ENCODE results near the gene TMEM132D. TPM values are rescaled to one million over a fixed set of nuclear protein-coding genes. Genes with fewer than 3 reads are reported as not detected.

Gene TMEM132D
- total and polyA plus RNA-seq, 2 donors from 2014 or later = 0.13 TPM; not detected in 1

DNA sequence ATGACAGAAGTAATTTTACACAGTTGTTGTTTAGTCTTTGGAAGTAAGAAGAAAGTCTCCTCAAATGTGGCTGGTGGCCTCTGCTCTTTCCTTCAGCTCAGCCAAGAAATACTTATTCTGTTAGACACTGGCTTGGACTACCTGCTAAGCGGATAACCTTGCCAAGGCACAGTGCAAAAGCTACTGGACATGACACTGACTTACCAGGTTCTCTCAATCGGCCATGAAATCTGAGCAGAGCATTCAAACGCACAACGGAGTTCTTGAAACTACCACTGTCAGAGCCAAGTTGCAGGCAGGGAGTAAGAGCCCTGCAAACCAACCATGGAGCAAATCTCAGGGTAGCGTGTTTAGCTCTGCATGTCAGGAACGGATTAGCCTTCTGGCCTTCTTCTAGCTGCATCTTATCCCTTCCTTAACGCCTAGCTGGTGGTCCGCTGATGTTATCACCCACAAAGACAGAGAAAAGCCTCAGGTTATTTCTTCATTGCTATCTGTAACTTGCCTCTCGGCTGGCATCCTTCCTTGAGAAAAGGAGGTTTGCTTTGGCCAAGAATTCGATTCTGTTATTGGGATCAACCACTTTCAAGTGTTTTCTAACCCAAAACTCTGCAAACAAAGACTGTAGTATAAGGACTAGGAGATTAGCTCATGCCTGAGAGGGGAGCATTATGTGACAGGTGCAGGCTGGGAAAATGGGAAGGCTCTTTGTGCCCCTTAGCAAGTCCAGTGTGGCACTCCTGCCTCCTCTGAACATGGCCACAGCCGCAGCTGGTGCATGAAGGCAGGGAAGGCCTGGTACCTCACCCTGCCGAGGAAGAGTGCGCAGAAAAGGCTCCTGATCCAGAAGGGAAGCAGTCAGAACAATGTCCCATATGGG, 827.1 kb downstream of the TMEM132D start:
- Histone ChIP-seq H3K9ac (ENCODE audit: low read length in 3 of 3) (no peak overlapping the region), H3K36me3 (ENCODE audit: control insufficient read depth in 2 of 3, insufficient read depth in 3 of 3, low read length in 3 of 3) (no peaks in the 10 kb centered on the region), H3K27ac (ENCODE audit: low read depth in 2 of 2, low read length in 2 of 2) (no peak overlapping the region), H3K27me3 (ENCODE audit: control insufficient read depth, insufficient read depth, low read length) (no peaks in the 10 kb centered on the region), H3K4me3 (ENCODE audit: low read length in 3 of 3) (no peak overlapping the region), H3K4me1 (ENCODE audit: control insufficient read depth in 2 of 3, insufficient read depth in 2 of 3, low read depth in 1 of 3, low read length in 3 of 3) (no peaks in the 10 kb centered on the region), H3K9me3 (ENCODE audit: control insufficient read depth in 2 of 3, insufficient read depth in 1 of 3, low read length in 3 of 3) (no peaks in the 10 kb centered on the region)
- no peak for FAIRE-seq
- DNase-seq = no peak
- intact Hi-C loops (cut with DNase I) = no loop called here
- TF ChIP-seq, protein P1, sequence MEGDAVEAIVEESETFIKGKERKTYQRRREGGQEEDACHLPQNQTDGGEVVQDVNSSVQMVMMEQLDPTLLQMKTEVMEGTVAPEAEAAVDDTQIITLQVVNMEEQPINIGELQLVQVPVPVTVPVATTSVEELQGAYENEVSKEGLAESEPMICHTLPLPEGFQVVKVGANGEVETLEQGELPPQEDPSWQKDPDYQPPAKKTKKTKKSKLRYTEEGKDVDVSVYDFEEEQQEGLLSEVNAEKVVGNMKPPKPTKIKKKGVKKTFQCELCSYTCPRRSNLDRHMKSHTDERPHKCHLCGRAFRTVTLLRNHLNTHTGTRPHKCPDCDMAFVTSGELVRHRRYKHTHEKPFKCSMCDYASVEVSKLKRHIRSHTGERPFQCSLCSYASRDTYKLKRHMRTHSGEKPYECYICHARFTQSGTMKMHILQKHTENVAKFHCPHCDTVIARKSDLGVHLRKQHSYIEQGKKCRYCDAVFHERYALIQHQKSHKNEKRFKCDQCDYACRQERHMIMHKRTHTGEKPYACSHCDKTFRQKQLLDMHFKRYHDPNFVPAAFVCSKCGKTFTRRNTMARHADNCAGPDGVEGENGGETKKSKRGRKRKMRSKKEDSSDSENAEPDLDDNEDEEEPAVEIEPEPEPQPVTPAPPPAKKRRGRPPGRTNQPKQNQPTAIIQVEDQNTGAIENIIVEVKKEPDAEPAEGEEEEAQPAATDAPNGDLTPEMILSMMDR (IDR thresholded peaks at IDR 0.05; ENCODE audit: borderline replicate concordance, extremely low read depth, insufficient read depth) = no peak

DNA sequence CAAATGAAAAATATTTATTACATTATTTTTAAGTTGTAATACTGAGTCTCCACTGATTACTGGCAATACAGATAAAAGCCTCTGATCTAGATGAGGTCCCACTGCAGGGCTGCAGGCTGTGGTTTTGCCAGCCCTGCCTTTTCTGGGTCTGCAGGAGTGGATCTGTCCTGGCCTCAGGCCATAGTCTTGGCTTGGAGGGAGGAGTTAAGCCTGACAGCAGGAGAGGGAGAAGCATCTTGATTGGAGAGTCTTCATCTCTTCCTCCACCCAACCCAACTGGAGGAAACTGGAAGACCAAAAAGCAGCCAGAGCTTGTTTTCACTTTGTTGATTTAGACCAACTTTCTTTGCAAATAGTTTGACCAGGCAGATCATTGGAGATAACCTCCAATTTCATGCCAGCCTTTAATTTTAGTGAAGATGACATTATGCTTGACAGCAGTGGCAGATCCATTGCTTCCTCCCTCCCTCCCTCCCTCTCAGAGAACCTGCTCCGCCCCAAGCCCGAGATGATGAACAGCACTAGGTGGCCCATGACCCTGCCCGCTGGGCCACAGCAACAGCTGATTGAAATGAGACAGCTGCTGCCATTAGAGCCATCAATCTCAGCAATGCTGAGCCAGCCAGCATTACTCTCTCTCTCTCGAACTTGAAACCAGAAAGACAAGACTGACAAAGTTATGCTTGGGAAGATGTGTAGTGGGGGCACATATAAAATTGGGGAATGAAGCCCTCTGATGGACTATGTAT, 828.2 kb downstream of the TMEM132D start:
- DNase-seq (peak in 4 of 5 donors; percentile 51 to 60 (median 56)), FAIRE-seq (no peak)
- Histone ChIP-seq H3K4me3 (ENCODE audit: low read length in 3 of 3) (no peak overlapping the region), H3K36me3 (ENCODE audit: control insufficient read depth in 2 of 3, insufficient read depth in 3 of 3, low read length in 3 of 3) (no peaks in the 10 kb centered on the region), H3K4me1 (ENCODE audit: control insufficient read depth in 2 of 3, insufficient read depth in 2 of 3, low read depth in 1 of 3, low read length in 3 of 3) (no peaks in the 10 kb centered on the region), H3K9me3 (ENCODE audit: control insufficient read depth in 2 of 3, insufficient read depth in 1 of 3, low read length in 3 of 3) (no peaks in the 10 kb centered on the region), H3K27ac (ENCODE audit: low read depth in 2 of 2, low read length in 2 of 2) (no peak overlapping the region), H3K27me3 (ENCODE audit: control insufficient read depth, insufficient read depth, low read length) (no peaks in the 10 kb centered on the region), H3K9ac (ENCODE audit: low read length in 3 of 3) (no peak overlapping the region)
- TF ChIP-seq, protein P1 (IDR thresholded peaks at IDR 0.05; ENCODE audit: borderline replicate concordance, extremely low read depth, insufficient read depth) = no peak
- intact Hi-C loops (cut with DNase I) = no loop called here

DNA sequence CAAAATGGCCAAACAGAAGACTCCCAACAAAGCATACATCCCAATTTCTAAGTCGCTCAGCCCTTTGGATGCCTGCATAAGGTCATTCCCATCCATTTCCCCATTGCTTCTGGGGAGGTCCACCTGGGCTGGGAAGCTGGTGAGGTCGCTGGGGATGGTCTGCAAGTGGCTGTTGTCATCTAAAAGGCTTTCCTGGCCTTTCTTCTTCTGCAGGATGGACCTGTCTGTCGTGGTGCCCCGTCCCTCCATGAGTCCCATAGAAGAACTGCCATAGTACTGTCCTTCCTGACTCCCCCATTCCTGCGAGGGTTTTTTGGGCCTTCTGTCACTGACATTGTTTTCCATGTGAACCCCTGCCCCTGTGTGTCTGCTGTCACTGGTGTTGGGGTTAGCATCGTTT, 829.4 kb downstream of the TMEM132D start:
- Histone ChIP-seq H3K4me1 (ENCODE audit: control insufficient read depth in 2 of 3, insufficient read depth in 2 of 3, low read depth in 1 of 3, low read length in 3 of 3) (no peaks in the 10 kb centered on the region), H3K4me3 (ENCODE audit: low read length in 3 of 3) (no peak overlapping the region), H3K36me3 (ENCODE audit: control insufficient read depth in 2 of 3, insufficient read depth in 3 of 3, low read length in 3 of 3) (no peaks in the 10 kb centered on the region), H3K9me3 (ENCODE audit: control insufficient read depth in 2 of 3, insufficient read depth in 1 of 3, low read length in 3 of 3) (no peaks in the 10 kb centered on the region), H3K27ac (ENCODE audit: low read depth in 2 of 2, low read length in 2 of 2) (no peak overlapping the region), H3K27me3 (ENCODE audit: control insufficient read depth, insufficient read depth, low read length) (no peaks in the 10 kb centered on the region), H3K9ac (ENCODE audit: low read length in 3 of 3) (no peak overlapping the region)
- FAIRE-seq (no peak), DNase-seq (no peak)
- TF ChIP-seq, protein P1 (IDR thresholded peaks at IDR 0.05; ENCODE audit: borderline replicate concordance, extremely low read depth, insufficient read depth) = no peak
- intact Hi-C loops (cut with DNase I) = no loop called here

All from kidney (tissue), 14 donors.